Measurements from ENCODE around the gene MACO1. TPM values are rescaled to one million over a fixed set of nuclear protein-coding genes. Genes with fewer than 3 reads are reported as not detected.

MACO1 gene
- total RNA-seq, 1 donor from 2014 or later, result 7.9 TPM

DNA sequence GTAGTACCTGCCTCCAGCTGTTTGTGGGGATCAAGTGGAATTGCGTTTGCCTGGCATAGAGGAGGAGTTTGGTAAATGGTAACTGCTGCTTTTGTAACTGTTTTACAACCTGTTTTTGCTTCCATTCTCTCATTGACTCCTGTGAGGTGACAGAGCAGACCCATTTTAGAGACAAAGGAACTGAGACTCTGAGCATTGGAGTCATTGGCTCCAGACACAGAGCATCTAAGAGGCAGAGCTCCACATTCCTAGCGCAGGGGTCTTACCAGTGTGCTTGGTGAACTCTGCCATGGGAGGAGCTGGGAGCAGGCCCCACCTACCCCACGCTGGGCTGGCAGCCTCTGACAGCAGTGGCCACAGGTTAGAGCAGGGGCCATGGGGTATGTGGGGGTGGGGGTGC lies 115.1 kb downstream of the MACO1 start:
- no peak overlapping the region for H3K4me3 ChIP-seq (ENCODE audit: low read depth, low read length)
- TF ChIP-seq, protein P1, sequence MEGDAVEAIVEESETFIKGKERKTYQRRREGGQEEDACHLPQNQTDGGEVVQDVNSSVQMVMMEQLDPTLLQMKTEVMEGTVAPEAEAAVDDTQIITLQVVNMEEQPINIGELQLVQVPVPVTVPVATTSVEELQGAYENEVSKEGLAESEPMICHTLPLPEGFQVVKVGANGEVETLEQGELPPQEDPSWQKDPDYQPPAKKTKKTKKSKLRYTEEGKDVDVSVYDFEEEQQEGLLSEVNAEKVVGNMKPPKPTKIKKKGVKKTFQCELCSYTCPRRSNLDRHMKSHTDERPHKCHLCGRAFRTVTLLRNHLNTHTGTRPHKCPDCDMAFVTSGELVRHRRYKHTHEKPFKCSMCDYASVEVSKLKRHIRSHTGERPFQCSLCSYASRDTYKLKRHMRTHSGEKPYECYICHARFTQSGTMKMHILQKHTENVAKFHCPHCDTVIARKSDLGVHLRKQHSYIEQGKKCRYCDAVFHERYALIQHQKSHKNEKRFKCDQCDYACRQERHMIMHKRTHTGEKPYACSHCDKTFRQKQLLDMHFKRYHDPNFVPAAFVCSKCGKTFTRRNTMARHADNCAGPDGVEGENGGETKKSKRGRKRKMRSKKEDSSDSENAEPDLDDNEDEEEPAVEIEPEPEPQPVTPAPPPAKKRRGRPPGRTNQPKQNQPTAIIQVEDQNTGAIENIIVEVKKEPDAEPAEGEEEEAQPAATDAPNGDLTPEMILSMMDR (conservative IDR thresholded peaks at IDR 0.05; ENCODE audit: low read depth, low read length), result no peak
- DNase-seq (ENCODE audit: low read depth), result no peak

DNA sequence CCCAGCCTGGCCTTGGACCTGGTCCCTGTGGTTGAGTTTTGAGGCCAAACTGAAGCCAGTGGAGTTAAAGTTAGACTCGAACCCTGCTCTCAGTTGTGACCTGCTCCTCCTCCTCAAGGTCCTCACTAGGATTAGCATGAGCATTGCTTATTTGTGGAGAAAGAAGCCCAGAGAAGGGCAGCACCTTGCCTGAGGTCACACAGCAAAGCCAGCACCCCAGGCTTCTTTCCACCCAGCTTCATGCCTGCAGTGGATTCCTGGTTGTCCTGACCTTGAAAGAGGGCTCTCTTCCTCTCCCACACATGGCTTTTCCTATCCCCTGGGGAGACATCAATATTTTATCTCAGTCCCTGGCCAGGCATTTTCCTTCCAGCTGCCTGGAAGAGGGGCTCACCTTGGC lies 115.5 kb downstream of the MACO1 start:
- no peak overlapping the region for H3K4me3 ChIP-seq (ENCODE audit: low read depth, low read length)
- no peak for DNase-seq (ENCODE audit: low read depth)
- TF ChIP-seq, protein P1 (conservative IDR thresholded peaks at IDR 0.05; ENCODE audit: low read depth, low read length), result no peak

DNA sequence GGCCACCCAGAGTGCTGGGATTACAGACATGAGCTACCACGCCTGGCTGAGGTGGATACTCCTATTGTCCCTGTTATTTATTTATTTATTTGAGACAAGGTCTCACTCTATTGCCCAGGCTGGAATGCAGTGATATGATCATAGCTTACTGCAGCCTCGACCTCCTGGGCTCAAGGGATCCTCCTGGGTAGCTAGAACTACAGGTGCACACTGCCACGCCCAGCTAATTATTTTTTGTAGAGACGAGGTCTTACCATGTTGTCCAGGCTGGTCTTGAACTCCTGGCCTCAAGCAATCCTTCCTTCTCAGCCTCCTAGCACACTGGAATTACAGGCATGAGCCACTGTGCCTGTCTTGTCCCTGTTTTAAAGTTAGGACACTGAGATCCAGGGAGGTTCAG lies 117.9 kb downstream of the MACO1 start:
- no peak overlapping the region for H3K4me3 ChIP-seq (ENCODE audit: low read depth, low read length)
- no peak for DNase-seq (ENCODE audit: low read depth)
- TF ChIP-seq, protein P1 (conservative IDR thresholded peaks at IDR 0.05; ENCODE audit: low read depth, low read length), result no peak

DNA sequence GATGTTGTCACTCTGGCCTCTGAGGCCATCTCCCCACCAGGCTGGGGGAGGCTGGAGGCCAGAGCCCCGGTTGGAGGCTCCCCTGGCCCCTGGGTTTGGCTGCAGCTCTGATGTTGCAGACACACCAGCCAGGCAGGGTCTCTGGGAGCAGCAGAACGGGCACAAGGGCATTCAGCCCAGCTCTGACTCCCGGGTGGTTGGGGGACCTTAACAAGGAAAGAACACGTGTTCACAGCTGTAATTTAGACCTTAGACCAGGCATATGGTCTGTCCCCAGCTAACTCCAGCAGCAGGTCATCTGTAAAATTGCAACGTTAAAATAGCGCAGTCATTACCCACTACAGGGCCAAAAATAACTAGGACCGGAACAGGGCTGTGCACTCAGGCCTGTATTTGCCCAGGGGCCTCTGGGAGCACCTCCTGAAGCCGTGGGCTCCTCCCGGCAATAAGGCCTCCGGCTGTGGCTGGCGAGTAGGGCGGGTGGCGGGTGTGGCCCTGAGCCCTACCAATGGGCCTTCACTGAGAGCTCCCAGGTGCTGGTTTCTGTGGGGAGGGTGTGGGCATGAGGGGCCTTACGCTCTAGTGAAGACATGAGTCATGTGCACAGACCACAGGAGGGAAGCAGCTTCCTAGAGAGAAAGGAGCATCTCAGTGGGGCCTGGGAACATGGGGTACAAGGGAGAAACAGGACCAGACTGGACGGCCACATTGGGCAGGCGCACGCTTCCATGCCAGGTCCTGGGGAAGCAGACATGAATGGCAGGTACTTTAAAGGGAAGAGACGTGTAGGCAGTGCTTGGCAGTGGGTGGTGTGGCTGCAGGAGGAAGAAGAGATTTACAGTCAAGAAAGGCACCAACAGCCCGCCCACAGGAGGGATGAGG lies 118.8 kb downstream of the MACO1 start:
- TF ChIP-seq, protein P1 (conservative IDR thresholded peaks at IDR 0.05; ENCODE audit: low read depth, low read length), result no peak
- H3K4me3 ChIP-seq (ENCODE audit: low read depth, low read length), result no peak overlapping the region
- no peak for DNase-seq (ENCODE audit: low read depth)

Other genes starting within 250 kb of the MACO1 start
- 32.3 and 48.4 TPM in 2 replicates for gene SYF2, start 198.4 kb upstream of the MACO1 start, total RNA-seq
- 32.4 and 52.5 TPM in 2 replicates for gene RSRP1, start 183.4 kb upstream of the MACO1 start, total RNA-seq
- not detected in 2 replicates for gene RHD, start 158.4 kb upstream of the MACO1 start, total RNA-seq
- 95.2 and 154 TPM in 2 replicates for gene TMEM50A, start 92.6 kb upstream of the MACO1 start, total RNA-seq
- 0.22 TPM in 1 of 2 replicates, not detected in the other for gene RHCE, start 10.1 kb upstream of the MACO1 start, total RNA-seq
- gene LDLRAP1, start 112.7 kb downstream of the MACO1 start, total RNA-seq, result 6.1 and 14.0 TPM in 2 replicates
- gene MAN1C1, start 185.9 kb downstream of the MACO1 start, total RNA-seq, result 0.63 and 1.2 TPM in 2 replicates

Measured in epithelial cell of proximal tubule (primary cell).